NCI-H510A treated with DMSO at 0.1 percent for 48 hours (cell line): ENCODE results near the gene MEN1.

Source experiments
- DNase-seq: peaks from one replicate; lab custom pipeline; 2025; lab: John Stamatoyannopoulos, UW

The MEN1 gene

GRCh38 chr11:64801561-64802369 lies 8.6 kb downstream of the MEN1 start:
- DNase-seq, result no peak

GRCh38 chr11:64801158-64801464 lies 9.2 kb downstream of the MEN1 start:
- no peak for DNase-seq

GRCh38 chr11:64800303-64801157 lies 9.8 kb downstream of the MEN1 start:
- no peak for DNase-seq

GRCh38 chr11:64799623-64800302 lies 10.6 kb downstream of the MEN1 start:
- no peak for DNase-seq

- no peak for DNase-seq
These were observed 11.1 kb downstream of the MEN1 start for GRCh38 chr11:64799256-64799622.

- DNase-seq, result no peak
These were observed 13.4 kb downstream of the MEN1 start for GRCh38 chr11:64796757-64797541.

- DNase-seq, result no peak
These were observed 14.1 kb downstream of the MEN1 start for GRCh38 chr11:64796047-64796756.

GRCh38 chr11:64794526-64794925 lies 15.8 kb downstream of the MEN1 start:
- DNase-seq, result no peak

- DNase-seq, result no peak
These were observed 16.8 kb downstream of the MEN1 start for GRCh38 chr11:64793271-64794160.

GRCh38 chr11:64792482-64792881 lies 17.9 kb downstream of the MEN1 start:
- DNase-seq, result no peak

GRCh38 chr11:64791781-64792291 lies 18.5 kb downstream of the MEN1 start:
- no peak for DNase-seq

GRCh38 chr11:64790205-64791095 lies 19.9 kb downstream of the MEN1 start:
- DNase-seq, result no peak

GRCh38 chr11:64789331-64790204 lies 20.8 kb downstream of the MEN1 start:
- no peak for DNase-seq

GRCh38 chr11:64788321-64789215 lies 21.8 kb downstream of the MEN1 start:
- DNase-seq, result no peak

GRCh38 chr11:64787526-64788320 lies 22.6 kb downstream of the MEN1 start:
- DNase-seq, result no peak

- DNase-seq, result no peak
These were observed 24.0 kb downstream of the MEN1 start for GRCh38 chr11:64786308-64786707.
